Vagina (tissue), 2 donors: Measurements from ENCODE around the gene ASB13.

Experiments
- POLR2A ChIP-seq, 2 donors: fragments of 450-650 bp; IDR thresholded peaks; one replicate each; pipeline ENCODE4 v1.6.1; 2017; ENCODE audit warnings: antibody characterized with exemption in 2 of 2, mild to moderate bottlenecking in 2 of 2, moderate library complexity in 2 of 2
- TF ChIP-seq, protein P1 (sequence below), 3 experiments: fragments of 450-650 bp in 2 of 3; fragments of 200-600 bp in 1 of 3; sonication (generic) in 1 of 3; IDR thresholded peaks; one replicate each; pipeline ENCODE4 v1.5.1; 2017 to 2019; ENCODE audit warnings: antibody characterized with exemption in 3 of 3, mild to moderate bottlenecking in 2 of 3, moderate library complexity in 2 of 3

GRCh38 chr10:5643346-5644067, 22.9 kb downstream of the ASB13 start:
- TF ChIP-seq, protein P1, sequence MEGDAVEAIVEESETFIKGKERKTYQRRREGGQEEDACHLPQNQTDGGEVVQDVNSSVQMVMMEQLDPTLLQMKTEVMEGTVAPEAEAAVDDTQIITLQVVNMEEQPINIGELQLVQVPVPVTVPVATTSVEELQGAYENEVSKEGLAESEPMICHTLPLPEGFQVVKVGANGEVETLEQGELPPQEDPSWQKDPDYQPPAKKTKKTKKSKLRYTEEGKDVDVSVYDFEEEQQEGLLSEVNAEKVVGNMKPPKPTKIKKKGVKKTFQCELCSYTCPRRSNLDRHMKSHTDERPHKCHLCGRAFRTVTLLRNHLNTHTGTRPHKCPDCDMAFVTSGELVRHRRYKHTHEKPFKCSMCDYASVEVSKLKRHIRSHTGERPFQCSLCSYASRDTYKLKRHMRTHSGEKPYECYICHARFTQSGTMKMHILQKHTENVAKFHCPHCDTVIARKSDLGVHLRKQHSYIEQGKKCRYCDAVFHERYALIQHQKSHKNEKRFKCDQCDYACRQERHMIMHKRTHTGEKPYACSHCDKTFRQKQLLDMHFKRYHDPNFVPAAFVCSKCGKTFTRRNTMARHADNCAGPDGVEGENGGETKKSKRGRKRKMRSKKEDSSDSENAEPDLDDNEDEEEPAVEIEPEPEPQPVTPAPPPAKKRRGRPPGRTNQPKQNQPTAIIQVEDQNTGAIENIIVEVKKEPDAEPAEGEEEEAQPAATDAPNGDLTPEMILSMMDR (IDR thresholded peaks at IDR 0.05), result no peak
- no peak for TF ChIP-seq POLR2A (IDR thresholded peaks at IDR 0.05)
